WTC11 (cell line): ENCODE results near the gene ESPN.

Experiments
- ATF1 ChIP-seq: sonication (generic); formaldehyde crosslinking; IDR thresholded peaks from 2 replicates; pipeline ENCODE4 v1.8.1; 2023; ENCODE audit warnings: mild to moderate bottlenecking, moderate library complexity, missing genetic modification reagents
- ESRRA ChIP-seq: sonication (generic); formaldehyde crosslinking; IDR thresholded peaks from 2 replicates; pipeline ENCODE4 v1.8.1; 2022; ENCODE audit warnings: mild to moderate bottlenecking, missing genetic modification reagents, borderline replicate concordance
- ETV6 ChIP-seq: sonication (generic); formaldehyde crosslinking; IDR thresholded peaks from 2 replicates; pipeline ENCODE4 v1.8.1; 2022; ENCODE audit warnings: mild to moderate bottlenecking, missing genetic modification reagents
- FOXP1 ChIP-seq: sonication (generic); formaldehyde crosslinking; IDR thresholded peaks from 2 replicates; pipeline ENCODE4 v1.8.0; 2022; ENCODE audit warnings: missing genetic modification reagents, mild to moderate bottlenecking, moderate library complexity, borderline replicate concordance
- NFE2L1 ChIP-seq: sonication (generic); formaldehyde crosslinking; IDR thresholded peaks from 2 replicates; pipeline ENCODE4 v1.8.1; 2023; ENCODE audit warnings: missing genetic modification reagents
- ZNF219 ChIP-seq: sonication (generic); formaldehyde crosslinking; IDR thresholded peaks from 2 replicates; pipeline ENCODE4 v1.8.0; 2023; ENCODE audit warnings: missing genetic modification reagents, mild to moderate bottlenecking, borderline replicate concordance
- ZNF671 ChIP-seq: fragments of 250-450 bp; sonication (Bioruptor Pico); IDR thresholded peaks from 2 replicates; pipeline ENCODE4 v1.8.0; 2021; ENCODE audit warnings: mild to moderate bottlenecking
- TF ChIP-seq, protein P1 (sequence below): fragments of 200-600 bp; IDR thresholded peaks from 2 replicates; pipeline ENCODE4 v1.8.0; 2022; ENCODE audit warnings: antibody characterized with exemption
- TF ChIP-seq, protein P2 (sequence below): sonication (generic); formaldehyde crosslinking; IDR thresholded peaks from 2 replicates; pipeline ENCODE4 v1.8.1; 2022; ENCODE audit warnings: mild to moderate bottlenecking, moderate library complexity, missing genetic modification reagents
- TF ChIP-seq, protein P3 (sequence below): sonication (generic); formaldehyde crosslinking; IDR thresholded peaks from 2 replicates; pipeline ENCODE4 v1.8.1; 2022; ENCODE audit warnings: low read depth, mild to moderate bottlenecking, moderate library complexity, missing genetic modification reagents, borderline replicate concordance
- TF ChIP-seq, protein P4 (sequence below): sonication (generic); formaldehyde crosslinking; IDR thresholded peaks from 2 replicates; pipeline ENCODE4 v1.8.1; 2023; ENCODE audit warnings: mild to moderate bottlenecking, missing genetic modification reagents, moderate library complexity
- TF ChIP-seq, protein P5 (sequence below): sonication (generic); formaldehyde crosslinking; conservative IDR thresholded peaks from 2 replicates; pipeline ENCODE4 v1.8.1; 2023; ENCODE audit warnings: mild to moderate bottlenecking, low read depth, missing genetic modification reagents, moderate library complexity
- TF ChIP-seq, protein P6 (sequence below): sonication (generic); formaldehyde crosslinking; IDR thresholded peaks from 2 replicates; pipeline ENCODE4 v1.8.0; 2022; ENCODE audit warnings: mild to moderate bottlenecking, missing genetic modification reagents

DNA sequence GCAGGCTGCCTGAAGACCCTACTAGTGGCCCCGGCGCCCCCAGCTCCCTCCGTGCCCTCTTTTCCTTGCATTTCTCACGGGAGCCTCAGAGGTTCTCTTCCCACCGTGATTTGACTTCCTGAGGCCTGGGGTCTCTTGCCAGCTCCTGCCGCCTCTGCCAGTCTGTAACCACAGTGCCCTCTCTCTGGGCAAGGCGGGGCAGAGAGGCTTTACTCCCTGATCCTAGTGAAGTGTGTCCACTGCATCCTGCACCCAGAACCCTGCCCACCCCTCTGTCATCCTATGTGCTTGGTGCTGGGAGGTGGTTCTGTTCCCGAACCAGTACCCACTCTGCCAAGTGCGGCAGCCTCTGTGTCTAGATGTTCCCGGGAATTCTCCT is 2.4 kb downstream of the ESPN start:
- TF ChIP-seq, protein P1, sequence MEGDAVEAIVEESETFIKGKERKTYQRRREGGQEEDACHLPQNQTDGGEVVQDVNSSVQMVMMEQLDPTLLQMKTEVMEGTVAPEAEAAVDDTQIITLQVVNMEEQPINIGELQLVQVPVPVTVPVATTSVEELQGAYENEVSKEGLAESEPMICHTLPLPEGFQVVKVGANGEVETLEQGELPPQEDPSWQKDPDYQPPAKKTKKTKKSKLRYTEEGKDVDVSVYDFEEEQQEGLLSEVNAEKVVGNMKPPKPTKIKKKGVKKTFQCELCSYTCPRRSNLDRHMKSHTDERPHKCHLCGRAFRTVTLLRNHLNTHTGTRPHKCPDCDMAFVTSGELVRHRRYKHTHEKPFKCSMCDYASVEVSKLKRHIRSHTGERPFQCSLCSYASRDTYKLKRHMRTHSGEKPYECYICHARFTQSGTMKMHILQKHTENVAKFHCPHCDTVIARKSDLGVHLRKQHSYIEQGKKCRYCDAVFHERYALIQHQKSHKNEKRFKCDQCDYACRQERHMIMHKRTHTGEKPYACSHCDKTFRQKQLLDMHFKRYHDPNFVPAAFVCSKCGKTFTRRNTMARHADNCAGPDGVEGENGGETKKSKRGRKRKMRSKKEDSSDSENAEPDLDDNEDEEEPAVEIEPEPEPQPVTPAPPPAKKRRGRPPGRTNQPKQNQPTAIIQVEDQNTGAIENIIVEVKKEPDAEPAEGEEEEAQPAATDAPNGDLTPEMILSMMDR = no peak
- TF ChIP-seq ESRRA (CRISPR knock-in tag) (no peak), ETV6 (CRISPR knock-in tag) (no peak), FOXP1 (no peak), ATF1 (CRISPR knock-in tag) (no peak), ZNF219 (CRISPR knock-in tag) (no peak), NFE2L1 (no peak), ZNF671 (CRISPR knock-in tag) (no peak)
- TF ChIP-seq, protein P2, sequence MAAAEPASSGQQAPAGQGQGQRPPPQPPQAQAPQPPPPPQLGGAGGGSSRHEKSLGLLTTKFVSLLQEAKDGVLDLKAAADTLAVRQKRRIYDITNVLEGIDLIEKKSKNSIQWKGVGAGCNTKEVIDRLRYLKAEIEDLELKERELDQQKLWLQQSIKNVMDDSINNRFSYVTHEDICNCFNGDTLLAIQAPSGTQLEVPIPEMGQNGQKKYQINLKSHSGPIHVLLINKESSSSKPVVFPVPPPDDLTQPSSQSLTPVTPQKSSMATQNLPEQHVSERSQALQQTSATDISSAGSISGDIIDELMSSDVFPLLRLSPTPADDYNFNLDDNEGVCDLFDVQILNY (CRISPR knock-in tag) = no peak
- TF ChIP-seq, protein P3, sequence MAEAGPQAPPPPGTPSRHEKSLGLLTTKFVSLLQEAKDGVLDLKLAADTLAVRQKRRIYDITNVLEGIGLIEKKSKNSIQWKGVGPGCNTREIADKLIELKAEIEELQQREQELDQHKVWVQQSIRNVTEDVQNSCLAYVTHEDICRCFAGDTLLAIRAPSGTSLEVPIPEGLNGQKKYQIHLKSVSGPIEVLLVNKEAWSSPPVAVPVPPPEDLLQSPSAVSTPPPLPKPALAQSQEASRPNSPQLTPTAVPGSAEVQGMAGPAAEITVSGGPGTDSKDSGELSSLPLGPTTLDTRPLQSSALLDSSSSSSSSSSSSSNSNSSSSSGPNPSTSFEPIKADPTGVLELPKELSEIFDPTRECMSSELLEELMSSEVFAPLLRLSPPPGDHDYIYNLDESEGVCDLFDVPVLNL (CRISPR knock-in tag) = no peak
- TF ChIP-seq, protein P4, sequence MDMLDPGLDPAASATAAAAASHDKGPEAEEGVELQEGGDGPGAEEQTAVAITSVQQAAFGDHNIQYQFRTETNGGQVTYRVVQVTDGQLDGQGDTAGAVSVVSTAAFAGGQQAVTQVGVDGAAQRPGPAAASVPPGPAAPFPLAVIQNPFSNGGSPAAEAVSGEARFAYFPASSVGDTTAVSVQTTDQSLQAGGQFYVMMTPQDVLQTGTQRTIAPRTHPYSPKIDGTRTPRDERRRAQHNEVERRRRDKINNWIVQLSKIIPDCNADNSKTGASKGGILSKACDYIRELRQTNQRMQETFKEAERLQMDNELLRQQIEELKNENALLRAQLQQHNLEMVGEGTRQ (CRISPR knock-in tag) = no peak
- TF ChIP-seq, protein P5, sequence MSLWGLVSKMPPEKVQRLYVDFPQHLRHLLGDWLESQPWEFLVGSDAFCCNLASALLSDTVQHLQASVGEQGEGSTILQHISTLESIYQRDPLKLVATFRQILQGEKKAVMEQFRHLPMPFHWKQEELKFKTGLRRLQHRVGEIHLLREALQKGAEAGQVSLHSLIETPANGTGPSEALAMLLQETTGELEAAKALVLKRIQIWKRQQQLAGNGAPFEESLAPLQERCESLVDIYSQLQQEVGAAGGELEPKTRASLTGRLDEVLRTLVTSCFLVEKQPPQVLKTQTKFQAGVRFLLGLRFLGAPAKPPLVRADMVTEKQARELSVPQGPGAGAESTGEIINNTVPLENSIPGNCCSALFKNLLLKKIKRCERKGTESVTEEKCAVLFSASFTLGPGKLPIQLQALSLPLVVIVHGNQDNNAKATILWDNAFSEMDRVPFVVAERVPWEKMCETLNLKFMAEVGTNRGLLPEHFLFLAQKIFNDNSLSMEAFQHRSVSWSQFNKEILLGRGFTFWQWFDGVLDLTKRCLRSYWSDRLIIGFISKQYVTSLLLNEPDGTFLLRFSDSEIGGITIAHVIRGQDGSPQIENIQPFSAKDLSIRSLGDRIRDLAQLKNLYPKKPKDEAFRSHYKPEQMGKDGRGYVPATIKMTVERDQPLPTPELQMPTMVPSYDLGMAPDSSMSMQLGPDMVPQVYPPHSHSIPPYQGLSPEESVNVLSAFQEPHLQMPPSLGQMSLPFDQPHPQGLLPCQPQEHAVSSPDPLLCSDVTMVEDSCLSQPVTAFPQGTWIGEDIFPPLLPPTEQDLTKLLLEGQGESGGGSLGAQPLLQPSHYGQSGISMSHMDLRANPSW (CRISPR knock-in tag) = no peak
- TF ChIP-seq, protein P6, sequence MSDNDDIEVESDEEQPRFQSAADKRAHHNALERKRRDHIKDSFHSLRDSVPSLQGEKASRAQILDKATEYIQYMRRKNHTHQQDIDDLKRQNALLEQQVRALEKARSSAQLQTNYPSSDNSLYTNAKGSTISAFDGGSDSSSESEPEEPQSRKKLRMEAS (CRISPR knock-in tag) = no peak
